PC-3 (cell line): ENCODE results near the gene CYP26C1.

Experiments
- EZH2 ChIP-seq: fragments of 300-600 bp; sonication (generic); IDR thresholded peaks from one replicate; pipeline ENCODE4 v1.6.1; 2017; ENCODE audit warnings: antibody characterized with exemption, mild to moderate bottlenecking, low read length; ENCODE audit not compliant: unreplicated experiment
- TF ChIP-seq, protein P1 (sequence below): fragments of 300-600 bp; sonication (generic); conservative IDR thresholded peaks from 2 replicates; pipeline ENCODE4 v1.5.1; 2017; ENCODE audit warnings: antibody characterized with exemption, low read depth, mild to moderate bottlenecking, low read length

DNA sequence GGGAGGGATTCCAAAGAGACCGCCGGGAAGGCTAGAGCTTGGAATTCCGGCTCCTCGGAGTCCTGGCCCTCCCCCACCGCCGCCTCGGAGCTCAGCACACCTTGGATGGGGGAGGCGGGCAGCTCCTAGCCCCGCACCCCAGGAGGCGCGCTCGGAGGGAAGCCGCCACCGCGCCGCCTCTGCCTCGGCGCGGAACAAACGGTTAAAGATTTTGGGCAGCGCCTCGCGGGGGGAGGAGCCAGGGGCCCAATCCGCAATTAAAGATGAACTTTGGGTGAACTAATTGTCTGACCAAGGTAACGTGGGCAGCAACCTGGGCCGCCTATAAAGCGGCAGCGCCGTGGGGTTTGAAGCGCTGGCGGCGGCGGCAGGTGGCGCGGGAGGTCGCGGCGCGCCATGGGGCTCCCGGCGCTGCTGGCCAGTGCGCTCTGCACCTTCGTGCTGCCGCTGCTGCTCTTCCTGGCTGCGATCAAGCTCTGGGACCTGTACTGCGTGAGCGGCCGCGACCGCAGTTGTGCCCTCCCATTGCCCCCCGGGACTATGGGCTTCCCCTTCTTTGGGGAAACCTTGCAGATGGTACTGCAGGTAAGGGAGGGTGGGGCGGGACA, 13.0 kb downstream of the CYP26C1 start, which contains the start of gene CYP26A1:
- TF ChIP-seq, protein P1, sequence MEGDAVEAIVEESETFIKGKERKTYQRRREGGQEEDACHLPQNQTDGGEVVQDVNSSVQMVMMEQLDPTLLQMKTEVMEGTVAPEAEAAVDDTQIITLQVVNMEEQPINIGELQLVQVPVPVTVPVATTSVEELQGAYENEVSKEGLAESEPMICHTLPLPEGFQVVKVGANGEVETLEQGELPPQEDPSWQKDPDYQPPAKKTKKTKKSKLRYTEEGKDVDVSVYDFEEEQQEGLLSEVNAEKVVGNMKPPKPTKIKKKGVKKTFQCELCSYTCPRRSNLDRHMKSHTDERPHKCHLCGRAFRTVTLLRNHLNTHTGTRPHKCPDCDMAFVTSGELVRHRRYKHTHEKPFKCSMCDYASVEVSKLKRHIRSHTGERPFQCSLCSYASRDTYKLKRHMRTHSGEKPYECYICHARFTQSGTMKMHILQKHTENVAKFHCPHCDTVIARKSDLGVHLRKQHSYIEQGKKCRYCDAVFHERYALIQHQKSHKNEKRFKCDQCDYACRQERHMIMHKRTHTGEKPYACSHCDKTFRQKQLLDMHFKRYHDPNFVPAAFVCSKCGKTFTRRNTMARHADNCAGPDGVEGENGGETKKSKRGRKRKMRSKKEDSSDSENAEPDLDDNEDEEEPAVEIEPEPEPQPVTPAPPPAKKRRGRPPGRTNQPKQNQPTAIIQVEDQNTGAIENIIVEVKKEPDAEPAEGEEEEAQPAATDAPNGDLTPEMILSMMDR = no peak
- no peak for TF ChIP-seq EZH2
